IMR-90 (cell line): ENCODE results near the gene LMBRD2. TPM values are rescaled to one million over a fixed set of nuclear protein-coding genes. Genes with fewer than 3 reads are reported as not detected.

Experiments
- ATAC-seq: fragments of 200-7000 bp; cut with Tn5 transposase; 2 replicates; pipeline ENCODE4 v1.9.1; 2020; ENCODE audit warnings: low read depth, mild to moderate bottlenecking, moderate library complexity
- BruUV-seq: library from RNA; stranded (reverse); fragments of 400-500 nt; replicated peaks from 2 replicates; lab custom pipeline; 2021; lab: Mats Ljungman, UMichigan
- CTCF ChIA-PET: fragments of 300-600 bp; formaldehyde crosslinking; extraction: SDS; loops from one replicate; lab custom pipeline; 2021; ENCODE audit warnings: antibody characterized with exemption; lab: Yijun Ruan, JAX
- POLR2A ChIA-PET: fragments of 300-600 bp; sonication (Branson Sonifier 250); formaldehyde crosslinking; loops from one replicate; lab custom pipeline; 2022; ENCODE audit warnings: antibody characterized with exemption; ENCODE audit not compliant: unreplicated experiment; lab: Charles Lee
- DNase-seq: peaks from one replicate; pipeline ENCODE4 v3.0.0; 2013
- H2AFZ ChIP-seq: replicated peaks from 2 replicates; pipeline ENCODE3; 2013; ENCODE audit warnings: low read length, mild to moderate bottlenecking; ENCODE audit not compliant: poor library complexity
- H2AK5ac ChIP-seq: 2 replicates; pipeline ENCODE4 v1.6.1; 2013; ENCODE audit warnings: low read depth, low read length, inconsistent platforms
- H2AK9ac ChIP-seq: replicated peaks from 2 replicates; pipeline ENCODE3; 2013; ENCODE audit warnings: mild to moderate bottlenecking, low read depth, low read length, moderate library complexity; ENCODE audit not compliant: poor library complexity
- H2BK120ac ChIP-seq: 2 replicates; pipeline ENCODE4 v1.6.1; 2013; ENCODE audit warnings: low read depth, low read length, inconsistent platforms
- H2BK15ac ChIP-seq: 3 replicates; pipeline ENCODE4 v1.6.1; 2013; ENCODE audit warnings: low read depth, low read length, inconsistent platforms
- H2BK20ac ChIP-seq: 2 replicates; pipeline ENCODE4 v1.6.1; 2013; ENCODE audit warnings: low read depth, mild to moderate bottlenecking, inconsistent platforms, low read length, moderate library complexity
- H2BK5ac ChIP-seq: 2 replicates; pipeline ENCODE4 v1.6.1; 2013; ENCODE audit warnings: mild to moderate bottlenecking, low read depth, low read length, inconsistent platforms; ENCODE audit not compliant: poor library complexity, severe bottlenecking
- H3K14ac ChIP-seq: replicated peaks from 2 replicates; pipeline ENCODE4 v1.6.1; 2013; ENCODE audit warnings: low read depth, low read length, inconsistent platforms
- H3K18ac ChIP-seq: 2 replicates; pipeline ENCODE4 v1.6.1; 2013; ENCODE audit warnings: low read depth, low read length, control low read depth
- H3K23ac ChIP-seq: 2 replicates; pipeline ENCODE4 v1.6.1; 2013; ENCODE audit warnings: low read depth, low read length, inconsistent platforms
- H3K27ac ChIP-seq: 2 replicates; pipeline ENCODE4 v1.5.1; 2013; ENCODE audit warnings: mild to moderate bottlenecking, control low read depth, low read length; ENCODE audit not compliant: insufficient read depth
- H3K27me3 ChIP-seq: 2 replicates; pipeline ENCODE4 v1.6.1; 2013; ENCODE audit warnings: low read length; ENCODE audit not compliant: control insufficient read depth, insufficient read depth
- H3K36me3 ChIP-seq: 2 replicates; pipeline ENCODE4 v1.6.1; 2013; ENCODE audit warnings: low read length, mixed read lengths; ENCODE audit not compliant: control insufficient read depth, insufficient read depth
- H3K4ac ChIP-seq: 2 replicates; pipeline ENCODE4 v1.6.1; 2013; ENCODE audit warnings: low read depth, low read length, inconsistent platforms
- H3K4me1 ChIP-seq: 2 replicates; pipeline ENCODE4 v1.6.1; 2013; ENCODE audit warnings: low read length, mixed read lengths; ENCODE audit not compliant: control insufficient read depth, insufficient read depth
- H3K4me2 ChIP-seq: 2 replicates; pipeline ENCODE4 v1.6.1; 2013; ENCODE audit warnings: low read depth, mild to moderate bottlenecking, control low read depth, low read length, moderate library complexity
- H3K4me3 ChIP-seq: 2 replicates; pipeline ENCODE4 v1.5.1; 2013; ENCODE audit warnings: low read depth, mild to moderate bottlenecking, control low read depth, low read length, moderate library complexity; ENCODE audit not compliant: insufficient read depth
- H3K56ac ChIP-seq: 2 replicates; pipeline ENCODE4 v1.6.1; 2013; ENCODE audit warnings: low read length, inconsistent platforms; ENCODE audit not compliant: insufficient read depth; ENCODE audit errors: extremely low read depth
- H3K79me1 ChIP-seq, 2 experiments: 2 replicates each; pipeline ENCODE4 v1.6.1; 2013; ENCODE audit warnings: low read length in 2 of 2, inconsistent platforms in 1 of 2, low read depth in 1 of 2
- H3K9ac ChIP-seq: 2 replicates; pipeline ENCODE4 v1.6.1; 2013; ENCODE audit warnings: low read depth, low read length, control low read depth
- H3K9me1 ChIP-seq: 2 replicates; pipeline ENCODE4 v1.6.1; 2013; ENCODE audit warnings: low read length, inconsistent platforms; ENCODE audit not compliant: insufficient read depth
- H3K9me3 ChIP-seq: 2 replicates; pipeline ENCODE4 v1.6.1; 2013; ENCODE audit warnings: low read length; ENCODE audit not compliant: control insufficient read depth, insufficient read depth
- H4K20me1 ChIP-seq: 2 replicates; pipeline ENCODE4 v1.6.1; 2013; ENCODE audit warnings: low read length, inconsistent platforms; ENCODE audit not compliant: insufficient read depth
- H4K5ac ChIP-seq: 2 replicates; pipeline ENCODE4 v1.6.1; 2013; ENCODE audit warnings: mild to moderate bottlenecking, low read depth, low read length, control low read depth
- H4K8ac ChIP-seq, 2 experiments: 2 replicates each; pipeline ENCODE4 v1.6.1; 2013; ENCODE audit warnings: low read depth in 2 of 2, low read length in 2 of 2, control low read depth in 1 of 2, inconsistent platforms in 1 of 2
- H4K91ac ChIP-seq: 2 replicates; pipeline ENCODE4 v1.6.1; 2013; ENCODE audit warnings: low read depth, low read length, inconsistent platforms; ENCODE audit not compliant: insufficient read depth
- BHLHE40 ChIP-seq: fragments of 150-350 bp; IDR thresholded peaks from 2 replicates; pipeline ENCODE4 v1.6.1; 2016; ENCODE audit warnings: mild to moderate bottlenecking, low read depth, low read length
- CEBPB ChIP-seq: IDR thresholded peaks from 2 replicates; pipeline ENCODE4 v1.6.1; 2012; ENCODE audit warnings: low read depth, low read length, improper control_type of control experiment
- CHD1 ChIP-seq: IDR thresholded peaks from 2 replicates; pipeline ENCODE4 v1.6.1; 2012; ENCODE audit warnings: low read depth, low read length, improper control_type of control experiment
- ELK1 ChIP-seq: fragments of 150-350 bp; IDR thresholded peaks from 2 replicates; pipeline ENCODE4 v1.6.1; 2016; ENCODE audit warnings: low read depth, mild to moderate bottlenecking, low read length, moderate library complexity, borderline replicate concordance
- FOS ChIP-seq: fragments of 150-350 bp; IDR thresholded peaks from 2 replicates; pipeline ENCODE4 v1.6.1; 2016; ENCODE audit warnings: low read depth, low read length
- MAFK ChIP-seq: IDR thresholded peaks from 2 replicates; pipeline ENCODE4 v1.6.1; 2012; ENCODE audit warnings: low read depth, low read length, improper control_type of control experiment
- MAZ ChIP-seq: IDR thresholded peaks from 2 replicates; pipeline ENCODE4 v1.6.1; 2012; ENCODE audit warnings: low read depth, mild to moderate bottlenecking, low read length, improper control_type of control experiment, moderate library complexity, borderline replicate concordance
- NFE2L2 ChIP-seq: fragments of 150-350 bp; IDR thresholded peaks from 2 replicates; pipeline ENCODE4 v1.6.1; 2016; ENCODE audit warnings: low read depth, mild to moderate bottlenecking, low read length
- POLR2A ChIP-seq: IDR thresholded peaks from 2 replicates; pipeline ENCODE4 v1.6.1; 2012; ENCODE audit warnings: mild to moderate bottlenecking, low read depth, low read length
- RFX5 ChIP-seq: IDR thresholded peaks from 2 replicates; pipeline ENCODE4 v1.8.0; 2012; ENCODE audit warnings: low read depth, mild to moderate bottlenecking, low read length, moderate library complexity
- SMC3 ChIP-seq: fragments of 150-350 bp; IDR thresholded peaks from 2 replicates; pipeline ENCODE4 v1.6.1; 2016; ENCODE audit warnings: low read depth, mild to moderate bottlenecking, antibody characterized with exemption, low read length, moderate library complexity
- WGBS, 2 experiments: methylation state at CpG; one replicate each; pipeline versions ENCODE4 v1.1.5 to v1.1.7; 2013; ENCODE audit warnings: missing lambda C conversion rate in 2 of 2; ENCODE audit not compliant: insufficient read length in 1 of 2; ENCODE audit errors: extremely low coverage in 2 of 2; 5-methylcytosine and 5-hydroxymethylcytosine counted together
- dilution Hi-C: fragments of 300-500 bp; cut with HindIII; formaldehyde crosslinking; loops from one replicate; pipeline ENCODE4 v1.14.3; 2018; ENCODE audit warnings: low sequenced_read_pairs; ENCODE audit not compliant: unreplicated experiment
- in situ Hi-C: fragments of 300-500 bp; cut with MboI; formaldehyde crosslinking; loops from 3 replicates; pipeline ENCODE4 v1.14.3; 2019; ENCODE audit warnings: low sequenced_read_pairs, inconsistent platforms, mixed read lengths
- intact Hi-C: fragments of 100-400 bp; cut with micrococcal nuclease; formaldehyde crosslinking; loops from 2 replicates; pipeline ENCODE4 v1.10.0; 2022
- polyA plus RNA-seq, 3 experiments: library from polyadenylated mRNA; depleted of rRNA; stranded (reverse); fragments of >200 nt; gene quantifications; 2 replicates each; pipeline ENCODE4 v1.2.3, GENCODE V29; 2012; ENCODE audit warnings: low replicate concordance in 1 of 3
- total RNA-seq: library from RNA; depleted of rRNA; stranded (reverse); fragments of >200 nt; gene quantifications from 2 replicates; pipeline ENCODE4 v1.2.3, GENCODE V29; 2012

The LMBRD2 gene
- total and polyA plus RNA-seq, 2 of the 4 experiments (the other 2 are of a cell fraction) = 1.8 to 5.2 TPM

GRCh38 chr5:36178524-36178890 lies 26.8 kb upstream of the LMBRD2 start:
- WGBS, 2 experiments = no CpG with 5 or more reads among the region's 3 CpGs
- in situ Hi-C loops = loop anchor here (10.0 kb wide), 1 partner anchor 126 kb away; the partner anchor contains the start of gene RANBP3L
- BruUV-seq = no TSS peak

More at GRCh38 chr5:36178524-36178890, 26.8 kb upstream of the LMBRD2 start:
- Histone ChIP-seq H3K4me3 (no peak overlapping the region), H2BK5ac (no peak overlapping the region), H4K20me1 (no peaks in the 10 kb centered on the region), H3K9ac (no peak overlapping the region), H3K14ac (no peak overlapping the region), H2AFZ (no peak overlapping the region), H3K4me1 (0 out of 2 replicates have a peak, but pooled peaks cover 5% of the 10 kb centered on the region), H3K4me2 (no peak overlapping the region), H3K27me3 (no peaks in the 10 kb centered on the region), H3K9me3 (no peaks in the 10 kb centered on the region), H4K8ac (no peak overlapping the region), H4K91ac (no peak overlapping the region), H3K4ac (no peak overlapping the region), H3K18ac (no peak overlapping the region), H2BK20ac (no peak overlapping the region), H3K36me3 (peaks cover 18% of the 10 kb centered on the region), H2AK5ac (no peak overlapping the region), H2BK120ac (no peak overlapping the region), H4K5ac (no peak overlapping the region), H3K79me1 (peaks cover 0 to 7% of the 10 kb centered on the region in 2 experiments; a peak in 1 of 4 replicates), H2AK9ac (no peak overlapping the region), H3K56ac (no peak overlapping the region), H3K27ac (no peak overlapping the region), H3K23ac (no peak overlapping the region), H2BK15ac (no peak overlapping the region), H3K9me1 (peaks cover 5% of the 10 kb centered on the region; the same call in 1 of the 2 replicates)
- CTCF ChIA-PET = interaction anchor here (0.8 to 1.5 kb wide), 10 partner anchors 13 to 518 kb away, joined by 3 to 6 read pairs (median 4); no protein-coding TSS in a partner anchor
- ATAC-seq (no peak), DNase-seq (no peak)
- intact Hi-C loops (loop anchor here (1.0 to 10.0 kb wide), 4 partner anchors 62 to 516 kb away; no protein-coding TSS in a partner anchor), dilution Hi-C loops (no loop called here)
- POLR2A ChIA-PET = no interaction called here
- TF ChIP-seq RFX5 (no peak), MAZ (no peak), CHD1 (no peak), ELK1 (no peak), POLR2A (no peak), FOS (no peak), CEBPB (no peak), NFE2L2 (no peak), BHLHE40 (no peak), SMC3 (no peak), MAFK (no peak)
